ENCODE results near the gene SEBOX.
A peak's percentile ranks its signal among the peaks of the same experiment; 100 is the strongest.

SEBOX gene

DNA sequence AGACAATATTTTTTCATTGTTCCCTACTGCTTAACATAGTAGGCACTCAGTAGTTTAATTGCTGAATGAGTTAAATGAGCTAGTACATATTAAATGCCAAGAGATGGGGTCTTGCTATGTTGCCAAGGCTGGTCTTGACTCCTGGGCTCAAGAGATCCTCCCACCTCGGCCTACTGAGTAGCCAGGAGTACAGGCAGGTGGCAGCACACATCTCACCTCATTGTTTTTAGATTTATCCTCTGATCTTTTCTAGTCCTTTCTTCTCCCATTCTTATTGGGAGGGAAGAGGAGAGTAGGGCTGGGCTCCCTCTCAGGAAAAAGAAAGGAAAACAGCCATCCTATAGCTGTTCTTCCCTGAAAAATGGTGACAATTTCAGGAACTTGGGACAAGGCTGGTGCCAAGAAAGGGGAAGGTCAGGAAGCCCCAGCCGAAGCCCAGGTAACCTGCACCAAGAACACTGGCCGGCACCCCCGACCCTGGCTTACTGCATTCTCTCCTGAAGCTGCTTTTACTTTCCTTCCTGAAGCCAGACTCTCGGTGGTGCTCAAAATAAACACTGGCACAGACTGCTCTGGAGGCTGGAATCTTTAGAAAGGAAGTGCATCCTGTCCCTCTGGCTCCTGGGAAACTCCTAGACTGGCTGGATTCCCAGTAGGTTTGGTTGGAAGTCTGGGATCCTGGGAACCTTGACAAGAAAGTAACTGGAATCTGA lies 26.8 kb downstream of the SEBOX start:
- peak; percentile 78 for DNase-seq

DNA sequence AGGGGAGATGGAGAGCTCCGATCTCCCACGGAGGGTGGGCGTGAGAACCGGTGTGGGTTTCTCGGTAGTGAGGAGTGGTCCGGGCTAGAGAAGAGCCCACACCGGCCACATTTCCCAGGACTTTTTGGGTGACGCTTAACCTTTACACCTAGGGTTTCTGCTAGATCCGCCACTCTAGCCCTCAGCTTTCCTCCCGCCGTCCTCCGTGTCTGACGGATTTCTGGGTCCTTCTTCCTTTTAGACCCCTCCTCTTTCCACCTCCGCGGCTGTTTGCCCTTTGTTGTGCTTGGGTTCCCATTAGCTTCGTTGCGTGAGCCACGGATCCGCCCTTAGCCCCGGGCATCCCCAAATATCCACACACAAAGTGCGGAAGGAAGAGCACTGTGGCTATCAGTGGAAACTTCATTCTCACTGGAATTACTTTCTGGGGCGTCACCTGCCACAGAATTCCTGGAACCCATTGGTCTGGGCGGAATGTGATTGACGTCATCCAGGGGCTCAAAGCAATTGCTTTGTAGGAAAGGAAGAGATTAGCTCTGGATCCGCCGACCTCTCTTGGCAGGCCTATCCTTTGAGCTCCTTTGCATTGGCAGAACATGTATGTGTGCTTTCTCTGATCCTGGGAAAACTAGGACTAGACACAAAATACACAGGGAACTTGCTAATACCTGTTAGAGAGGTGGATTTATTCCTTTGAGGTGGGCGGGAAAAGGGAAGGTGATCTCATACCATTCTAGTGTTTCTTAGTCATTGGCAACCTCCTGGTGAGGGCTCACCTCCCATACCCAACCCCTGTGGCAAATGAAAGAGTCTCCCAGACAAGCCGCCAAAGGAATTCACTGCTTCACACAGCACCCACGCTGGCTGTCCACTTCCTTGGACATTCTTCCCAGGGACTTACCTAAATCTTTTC lies 28.8 kb downstream of the SEBOX start:
- peak; percentile 90 for DNase-seq

DNA sequence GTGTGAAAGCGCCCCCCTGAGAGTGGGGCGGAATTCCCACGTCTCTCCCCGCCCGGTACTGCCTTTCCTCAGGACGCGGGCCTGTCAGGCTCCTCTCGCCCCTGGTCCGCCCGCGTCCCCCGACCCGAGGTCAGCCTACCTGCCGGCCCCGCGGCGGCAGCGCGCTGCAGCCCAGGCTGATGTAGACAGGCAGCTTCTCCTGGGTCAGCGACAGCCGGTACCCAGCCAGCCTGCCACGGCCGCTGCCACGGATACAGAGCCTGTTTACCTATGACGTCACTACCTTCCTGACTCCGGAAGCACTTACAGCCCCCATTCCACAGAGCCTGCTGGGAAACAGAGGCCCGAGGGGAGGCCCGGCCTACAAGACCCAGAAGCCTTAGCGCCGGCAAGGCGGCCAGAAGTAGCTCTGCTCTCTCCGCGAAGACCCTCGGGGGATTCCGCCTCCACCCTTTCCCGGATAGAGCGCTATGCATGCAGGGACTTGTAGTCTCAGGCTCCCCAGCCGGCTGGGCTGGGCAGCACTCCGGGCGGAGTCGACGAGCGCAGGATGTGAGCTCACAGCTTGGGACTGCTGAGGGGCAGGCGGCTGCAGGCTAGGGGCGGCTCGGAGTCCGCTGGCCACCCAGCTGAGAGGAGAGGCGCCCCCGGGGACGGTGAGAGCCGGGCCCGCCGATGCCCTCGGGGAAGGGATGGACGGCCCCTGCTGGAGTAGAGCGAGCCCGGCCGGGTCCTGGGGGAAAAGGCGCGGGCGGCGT lies 29.6 kb downstream of the SEBOX start, which contains the start of the genes IFT20 and TNFAIP1:
TSS of gene IFT20 (minus strand) at position 272 of the 758 bp plus-strand sequence. CDS start 3,487 bp downstream, outside the sequence.
TSS of gene TNFAIP1 (plus strand) at position 561 of the 758 bp plus-strand sequence. CDS start 3,761 bp downstream, outside the sequence.
- peak; percentile 100 for DNase-seq

DNA sequence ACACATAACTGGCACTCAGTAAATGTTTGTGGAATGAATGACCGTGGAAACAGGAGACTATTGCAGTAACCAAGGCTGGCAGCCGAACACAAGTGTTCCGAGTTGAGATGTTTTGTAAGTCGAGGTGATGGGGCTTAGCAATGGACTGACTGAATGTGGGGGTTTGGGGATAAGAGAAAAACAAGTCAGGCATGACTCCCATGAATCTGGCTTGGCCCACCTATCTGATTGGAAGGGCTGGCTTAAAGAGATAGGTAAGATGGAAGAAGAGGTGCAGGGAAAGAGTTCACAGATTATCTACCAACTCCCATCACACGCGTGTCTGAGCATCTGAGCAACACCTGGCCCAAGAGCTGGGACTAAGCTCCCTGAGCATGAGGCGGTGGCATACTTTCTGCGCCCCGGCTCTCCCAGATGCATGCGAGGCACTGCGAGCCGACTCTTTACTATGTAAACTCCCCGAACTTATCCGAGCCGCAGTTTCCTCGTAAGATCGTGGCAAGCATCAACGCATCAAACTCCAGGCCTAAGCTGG lies 30.3 kb downstream of the SEBOX start:
- DNase-seq: no peak

DNA sequence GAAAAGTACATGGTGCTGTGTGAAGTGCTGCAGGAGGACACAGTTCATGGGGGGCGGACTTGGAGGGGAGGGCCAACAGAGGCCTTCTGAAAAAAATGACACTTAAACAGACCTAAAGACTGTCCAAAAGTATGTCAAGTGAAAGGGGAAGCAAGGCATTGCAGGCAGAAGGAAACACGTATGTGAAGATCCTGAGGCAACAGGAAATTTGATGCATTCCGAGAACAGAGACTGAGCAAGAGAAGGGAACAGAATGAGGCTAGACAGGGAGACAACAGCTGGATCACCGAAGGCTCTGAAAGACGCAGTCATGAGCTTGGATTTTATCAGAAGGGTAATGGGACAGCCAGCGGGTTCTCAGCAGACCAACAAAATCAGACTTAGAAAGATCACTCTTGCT lies 30.8 kb downstream of the SEBOX start:
- DNase-seq: no peak

DNA sequence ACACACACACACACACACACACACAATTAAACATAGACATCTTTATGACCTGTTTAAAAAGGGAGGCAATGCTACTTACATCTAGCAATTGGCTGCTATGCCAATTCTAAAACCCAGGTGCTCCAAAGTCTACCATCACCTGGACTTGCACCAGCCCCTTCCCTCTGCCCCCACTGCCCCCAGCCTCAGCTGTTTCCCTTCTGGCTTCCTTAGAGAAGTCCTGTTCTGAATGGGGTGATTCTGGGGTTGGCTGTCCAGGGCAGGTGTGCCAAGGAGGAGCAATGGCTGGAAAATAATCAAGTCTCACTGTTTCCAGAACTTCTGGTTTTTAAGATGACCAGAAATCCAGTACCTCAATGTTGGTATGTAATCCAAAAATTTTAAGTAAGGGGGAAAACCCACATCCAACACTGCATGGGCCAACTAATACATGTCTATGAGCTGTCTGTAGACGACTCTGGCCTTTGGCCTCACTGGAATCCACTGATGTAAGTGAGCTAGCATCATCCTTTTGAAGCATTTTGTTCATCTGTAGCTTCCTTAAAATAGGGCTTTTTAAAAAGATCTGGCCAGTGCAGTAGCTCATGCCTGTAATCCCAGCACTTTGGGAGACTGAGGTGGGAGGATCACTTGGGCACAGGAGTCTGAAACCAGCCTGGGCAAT lies 31.8 kb downstream of the SEBOX start:
- no peak for DNase-seq

DNA sequence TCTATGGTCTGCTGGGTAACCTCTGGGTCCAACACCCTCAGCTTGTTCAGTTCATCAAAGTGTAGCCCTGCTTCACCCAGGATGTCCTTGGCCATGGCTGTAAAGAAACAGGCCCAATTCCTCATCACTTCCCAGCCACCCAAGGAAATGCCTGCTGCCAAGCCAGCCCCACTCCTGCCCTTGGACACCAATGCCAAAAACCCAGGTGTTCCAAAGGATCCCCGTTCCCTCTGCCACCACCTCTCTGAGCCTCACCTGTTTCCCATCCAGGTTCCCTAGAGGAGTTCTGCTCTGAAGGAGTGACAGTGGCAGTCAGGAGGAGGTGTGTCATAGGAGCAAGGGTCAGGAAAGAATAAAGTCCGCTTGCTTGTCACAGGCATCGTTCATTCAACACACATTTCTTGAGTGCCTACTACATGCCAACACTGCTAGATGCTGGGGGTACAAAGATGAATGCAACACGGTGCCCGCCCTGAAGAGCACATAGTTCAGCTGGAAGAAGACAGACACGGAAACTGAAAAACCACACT lies 33.0 kb downstream of the SEBOX start:
- DNase-seq: no peak

DNA sequence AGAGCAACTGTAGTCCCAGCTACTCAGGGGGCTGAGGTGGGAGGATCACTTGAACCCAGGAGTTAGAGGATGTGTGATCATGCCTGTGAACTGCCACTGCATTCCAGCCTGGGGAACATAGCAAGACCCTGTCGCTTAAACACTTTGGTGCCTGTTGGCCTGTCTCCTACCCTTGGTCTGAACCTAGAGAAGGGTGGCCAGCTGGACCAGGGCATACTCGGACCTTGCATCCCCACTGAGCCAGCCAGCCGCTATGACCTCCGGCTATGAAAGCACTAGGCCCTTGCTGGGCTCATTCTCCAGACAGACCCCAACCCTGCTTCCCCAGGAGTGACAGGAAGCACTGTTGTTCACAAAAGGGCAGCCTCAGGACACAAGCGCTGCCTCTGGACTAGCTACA lies 34.3 kb downstream of the SEBOX start:
- DNase-seq: no peak

DNA sequence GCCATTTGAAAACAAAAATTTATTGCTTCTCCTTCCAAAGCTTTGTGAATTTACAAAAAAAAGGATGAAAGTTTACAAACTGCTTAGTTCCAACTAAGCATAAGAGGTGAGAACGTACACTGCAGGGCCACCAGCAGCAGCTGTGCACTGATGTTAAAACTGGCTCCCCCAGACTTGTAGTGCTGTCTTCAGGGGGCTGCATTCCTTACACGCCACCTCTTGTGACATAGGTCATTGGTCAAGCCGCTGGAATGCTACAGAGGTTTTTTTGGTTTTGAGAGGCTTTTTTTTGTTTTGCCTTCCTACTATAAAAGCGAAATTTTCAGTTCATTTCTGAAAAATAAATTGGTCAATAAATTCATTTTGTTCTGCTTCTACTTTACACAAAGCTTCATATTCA lies 36.7 kb downstream of the SEBOX start:
- no peak for DNase-seq

DNA sequence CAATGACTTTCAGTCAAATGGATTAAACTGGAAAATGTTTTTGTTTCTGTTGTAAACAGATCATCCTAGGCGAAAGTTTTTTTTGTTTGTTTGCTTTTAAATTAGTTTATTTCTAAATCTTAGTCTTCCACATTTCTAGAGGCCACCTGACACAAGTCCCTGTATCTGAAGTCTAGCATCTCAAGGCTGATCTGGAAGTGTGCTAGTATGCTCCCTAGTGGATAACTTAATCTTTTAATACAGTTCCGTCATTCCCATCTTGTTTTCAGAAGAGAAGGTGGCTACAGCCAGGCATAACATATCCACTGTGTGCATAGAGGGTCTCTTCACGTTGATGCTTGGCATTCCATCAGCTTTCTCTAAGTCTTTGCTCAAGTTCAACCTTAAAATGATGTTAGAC lies 37.3 kb downstream of the SEBOX start:
- DNase-seq: no peak

DNA sequence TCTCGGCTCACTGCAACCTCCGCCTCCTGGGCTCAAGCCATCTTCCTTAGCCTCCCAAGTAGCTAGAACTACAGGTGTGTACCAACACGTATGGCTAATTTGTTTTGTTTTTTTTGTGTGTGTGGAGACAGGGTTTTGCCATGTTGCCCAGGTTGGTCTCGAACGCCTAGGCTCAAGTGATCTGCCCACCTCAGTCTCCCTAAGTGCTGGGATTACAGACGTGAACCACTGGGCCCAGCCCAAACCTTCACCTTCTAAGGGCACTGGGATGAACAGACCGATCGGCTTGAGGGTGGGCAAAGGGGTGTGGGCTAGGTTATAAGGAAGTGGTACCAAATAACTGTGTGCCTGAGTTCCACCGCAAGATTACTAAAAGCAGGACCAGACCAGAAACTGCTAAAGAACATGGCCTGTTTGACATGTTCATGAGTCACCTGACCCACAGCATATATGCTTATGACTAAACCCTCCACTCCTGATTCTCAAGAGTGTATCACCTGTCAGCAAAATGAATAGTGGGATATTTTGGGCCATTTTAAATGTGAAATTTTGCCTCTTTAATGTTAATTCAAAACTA lies 37.9 kb downstream of the SEBOX start:
- no peak for DNase-seq

DNA sequence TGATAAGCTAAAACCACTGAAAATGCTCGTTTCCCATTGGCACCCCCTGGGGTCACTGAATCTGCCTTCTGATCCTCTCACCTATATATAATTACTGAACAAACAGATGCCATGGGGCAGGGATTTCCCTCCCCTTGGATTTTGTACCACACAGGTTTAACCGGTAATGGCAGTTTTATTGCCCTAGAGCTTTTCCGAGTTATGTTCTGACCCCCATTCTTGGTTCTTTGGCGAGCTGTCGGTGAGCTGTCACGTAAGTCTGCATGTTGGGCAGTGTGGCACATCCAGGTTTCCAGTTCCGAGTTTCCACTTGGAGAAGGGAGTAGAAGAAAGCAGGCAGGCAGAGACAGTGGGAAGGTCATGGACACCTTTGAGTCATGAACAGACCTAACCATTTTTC lies 38.9 kb downstream of the SEBOX start:
- DNase-seq: no peak

DNA sequence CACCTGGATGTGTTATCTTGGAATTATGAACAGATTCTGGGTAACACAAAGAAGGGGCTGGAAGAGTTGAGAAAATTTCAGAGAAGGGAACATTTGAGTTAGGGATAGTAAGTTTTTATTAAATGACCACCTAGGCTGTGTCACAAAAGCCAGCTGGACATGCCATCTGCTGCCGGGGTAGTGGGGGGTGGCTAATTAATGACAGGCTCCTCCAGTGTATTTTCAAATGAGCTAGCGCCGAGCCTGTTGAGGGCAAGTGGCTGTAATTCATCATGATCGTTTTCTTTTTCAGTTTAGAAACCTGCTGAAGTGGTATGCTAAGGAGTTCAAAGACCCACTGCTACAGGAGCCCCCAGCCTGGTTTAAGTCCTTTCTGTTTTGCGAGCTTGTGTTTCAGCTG lies 39.8 kb downstream of the SEBOX start:
- no peak for DNase-seq

DNA sequence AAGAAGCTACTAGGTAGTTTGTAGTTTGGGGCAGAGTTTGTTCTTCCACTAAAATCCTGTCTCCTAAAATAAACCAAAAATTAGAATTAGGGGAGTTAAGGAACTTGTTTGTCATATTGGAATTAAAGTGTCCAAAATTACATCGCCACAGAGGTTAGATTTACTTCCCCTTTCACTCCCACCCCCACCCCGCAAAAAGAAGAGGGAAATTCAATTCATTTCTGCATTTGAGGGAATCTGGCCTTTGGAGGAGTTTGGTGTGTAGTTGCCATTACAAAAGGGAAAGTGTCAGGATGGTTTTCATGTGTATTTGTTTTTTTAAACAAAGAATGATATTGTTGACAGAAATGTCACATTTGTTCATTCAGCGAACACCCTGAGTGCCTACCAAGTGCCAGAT lies 40.2 kb downstream of the SEBOX start:
- DNase-seq: no peak

DNA sequence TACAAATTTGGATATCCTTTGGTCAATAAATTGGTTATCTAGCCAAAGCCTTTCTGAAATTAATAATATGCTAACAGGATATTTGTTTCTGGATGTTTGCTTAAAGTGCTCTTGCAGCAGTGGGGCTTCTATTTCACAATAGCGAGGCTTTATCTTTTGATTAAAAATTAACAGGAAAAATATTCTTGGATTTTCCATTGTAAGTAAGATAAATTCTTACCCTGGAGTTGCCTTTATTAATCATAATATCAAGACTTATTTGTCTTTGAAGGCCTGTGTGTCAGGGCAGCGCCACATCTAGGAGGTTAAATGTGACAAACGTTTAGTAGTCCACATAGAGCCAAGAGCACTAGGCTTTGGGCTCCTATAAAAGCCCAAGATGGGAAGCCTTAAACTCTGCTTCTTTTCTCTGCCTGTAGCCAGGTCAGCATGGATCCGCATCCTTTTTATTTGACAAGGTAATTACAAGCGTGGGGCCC lies 40.7 kb downstream of the SEBOX start:
- DNase-seq: no peak

DNA sequence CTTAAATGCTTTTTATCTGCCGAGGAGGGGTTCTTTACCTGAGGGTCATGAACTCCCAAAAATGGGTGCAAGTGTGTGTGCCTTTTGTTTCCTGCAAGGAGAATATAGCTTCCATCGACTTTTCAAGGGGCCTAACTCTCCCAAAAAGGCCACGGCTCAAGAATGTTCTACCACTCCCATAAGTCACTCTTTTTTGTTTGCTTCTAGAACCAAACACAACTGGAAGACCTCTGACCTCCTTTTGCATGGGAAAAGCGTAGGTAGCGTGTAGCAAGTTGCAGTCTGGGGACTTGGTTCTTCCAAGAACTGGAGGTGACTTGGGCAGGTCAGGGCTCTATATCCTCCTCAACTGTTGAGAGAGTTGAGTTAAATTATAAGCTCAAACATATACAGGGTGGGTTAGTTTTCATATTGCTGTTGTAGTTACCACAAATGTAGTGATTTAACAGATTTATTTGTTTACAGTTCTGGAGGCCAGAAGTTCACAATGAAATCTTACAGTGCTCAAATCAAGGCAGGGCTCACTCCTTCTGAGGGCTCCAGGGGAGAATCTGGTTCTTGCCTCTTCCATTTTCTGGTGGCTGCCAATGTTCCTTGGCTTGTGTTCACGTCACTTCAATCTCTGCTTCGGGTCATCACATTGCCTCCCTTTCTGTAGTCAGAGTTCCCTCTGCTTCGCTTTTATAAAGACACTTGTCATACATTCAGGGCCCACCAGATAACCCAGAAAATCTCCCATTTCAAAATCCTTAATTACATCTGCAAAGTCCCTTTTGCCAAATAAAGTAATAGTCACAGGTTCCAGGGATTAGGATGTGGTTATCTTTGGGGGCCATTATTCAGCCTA lies 44.6 kb downstream of the SEBOX start:
- DNase-seq: no peak

DNA sequence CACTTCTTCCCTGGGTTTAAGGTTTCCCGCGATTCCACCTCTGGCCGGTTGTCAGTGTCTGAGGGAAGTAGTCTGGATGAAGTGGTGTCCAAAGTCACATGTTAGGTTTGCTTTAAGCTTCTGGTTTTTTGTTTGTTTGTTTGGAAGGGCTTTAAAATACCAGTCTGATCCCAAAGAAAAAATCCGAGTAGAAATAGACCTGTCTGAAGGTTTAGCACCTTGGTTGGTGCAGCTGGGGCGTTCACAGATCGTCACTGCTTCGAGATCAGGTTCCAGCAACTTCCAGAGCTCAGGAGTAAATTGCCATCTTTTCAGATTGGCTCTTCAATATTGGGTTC lies 45.4 kb downstream of the SEBOX start:
- no peak for DNase-seq

DNA sequence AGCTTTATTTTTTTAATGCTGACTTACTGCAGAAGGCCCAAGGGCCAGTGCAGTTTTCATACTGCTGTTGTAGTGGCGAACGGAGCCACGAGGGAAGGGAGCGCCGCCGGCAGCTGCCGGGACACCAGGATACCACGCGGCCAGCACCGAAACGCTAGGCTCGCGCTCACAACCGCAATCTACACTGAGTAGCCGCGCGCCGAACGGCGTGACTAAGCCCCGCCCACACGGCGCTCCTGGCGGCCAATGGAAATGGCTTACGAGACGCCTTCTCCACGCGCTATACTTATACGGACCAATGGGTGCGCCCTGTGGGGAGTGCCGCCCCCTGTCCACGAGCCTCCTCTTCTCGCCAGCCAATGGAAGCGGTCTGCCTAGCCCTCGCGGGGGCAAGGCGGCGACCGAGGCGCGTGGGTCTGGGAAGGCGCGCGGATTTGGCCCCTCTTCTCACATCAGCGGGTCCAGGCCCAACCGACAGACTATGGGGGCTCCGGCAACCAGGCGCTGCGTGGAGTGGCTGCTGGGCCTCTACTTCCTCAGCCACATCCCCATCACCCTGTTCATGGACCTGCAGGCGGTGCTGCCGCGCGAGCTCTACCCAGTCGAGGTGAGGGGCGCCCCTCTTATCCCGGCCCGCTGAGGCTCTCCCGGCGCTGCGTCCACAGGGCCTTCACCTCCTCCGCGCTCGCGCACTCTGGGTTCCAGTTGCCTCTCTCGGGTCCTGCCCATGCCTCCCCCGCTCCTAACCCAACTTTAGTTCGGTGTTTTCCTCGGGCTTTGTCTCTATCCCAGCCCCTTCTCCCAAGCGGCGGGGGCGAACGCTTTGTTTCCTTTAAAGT lies 46.0 kb downstream of the SEBOX start, which contains the start of gene TMEM97:
TSS of gene TMEM97 (plus strand) at position 442 of the 839 bp plus-strand sequence. CDS start at position 482, 40 bp downstream.
- peak; percentile 96 for DNase-seq

DNA sequence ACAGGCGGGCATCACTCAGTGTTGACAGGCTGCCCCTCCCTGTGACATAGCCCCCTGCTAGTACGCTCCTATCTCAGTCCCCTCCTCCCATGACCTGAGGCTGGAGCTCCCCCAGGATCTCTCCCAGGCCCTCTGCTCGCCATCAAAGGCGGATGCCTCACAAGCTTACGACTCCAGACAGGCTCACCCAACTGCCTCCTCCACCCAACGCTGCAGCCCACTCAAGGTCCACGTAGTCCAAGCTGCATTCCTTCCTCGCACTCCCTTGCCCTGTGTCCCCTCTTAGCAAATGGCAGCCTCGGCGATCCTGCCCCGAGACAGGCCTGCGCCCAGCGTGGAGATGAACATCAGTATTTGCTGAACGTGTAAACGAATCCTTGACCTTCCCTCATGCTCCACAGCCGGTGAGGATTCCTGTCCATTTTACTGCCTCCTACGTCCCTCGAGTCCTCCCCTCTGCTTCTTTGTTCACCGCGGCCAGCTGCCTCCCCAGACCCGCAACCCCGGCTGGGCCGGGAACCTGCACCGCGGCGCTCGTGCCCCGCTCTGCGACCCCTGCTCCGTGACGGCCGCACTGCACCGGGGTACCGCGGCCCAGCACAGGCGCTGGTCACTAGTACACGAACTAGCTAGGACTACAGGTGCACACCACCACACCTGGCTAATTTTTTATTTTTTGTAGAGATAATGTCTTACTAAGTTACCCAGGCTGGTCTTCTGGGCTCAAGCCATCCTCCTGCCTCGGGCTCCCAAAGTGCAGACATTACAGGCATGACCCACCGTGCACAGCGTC lies 46.8 kb downstream of the SEBOX start:
- DNase-seq: no peak
